Measurements from ENCODE around the gene RAPGEF5.

DNA sequence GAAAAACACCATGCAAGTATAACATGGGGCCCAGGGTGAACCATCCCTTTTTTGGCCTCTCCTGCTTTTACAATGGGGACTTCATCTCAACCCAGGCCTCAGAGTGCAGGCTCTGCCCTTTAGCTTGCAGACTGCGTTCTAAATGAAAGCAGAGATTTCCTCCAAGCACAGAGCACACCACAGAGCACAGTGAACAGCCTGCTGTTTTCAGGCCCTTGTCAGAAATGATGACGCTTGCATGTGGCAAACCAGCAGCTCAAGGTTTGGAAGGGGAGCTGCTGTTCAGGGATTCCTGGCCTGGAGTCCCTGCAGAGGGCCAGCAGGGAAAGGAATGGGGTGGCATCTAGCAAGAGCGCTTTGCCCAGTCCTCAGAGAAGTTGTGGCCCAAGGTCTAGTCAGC is 243.9 kb downstream of the RAPGEF5 start:
- TF ChIP-seq RAD21 (IDR thresholded peaks at IDR 0.05; ENCODE audit: low read depth) (no peak), TCF7L2 (IDR thresholded peaks at IDR 0.05; ENCODE audit: borderline replicate concordance, extremely low read depth, insufficient read depth, insufficient read length) (no peak), POLR2AphosphoS5 (IDR thresholded peaks at IDR 0.05; ENCODE audit: low read depth, low read length) (no peak), EZH2 (IDR thresholded peaks at IDR 0.05) (no peak)
- TF ChIP-seq, protein P1, sequence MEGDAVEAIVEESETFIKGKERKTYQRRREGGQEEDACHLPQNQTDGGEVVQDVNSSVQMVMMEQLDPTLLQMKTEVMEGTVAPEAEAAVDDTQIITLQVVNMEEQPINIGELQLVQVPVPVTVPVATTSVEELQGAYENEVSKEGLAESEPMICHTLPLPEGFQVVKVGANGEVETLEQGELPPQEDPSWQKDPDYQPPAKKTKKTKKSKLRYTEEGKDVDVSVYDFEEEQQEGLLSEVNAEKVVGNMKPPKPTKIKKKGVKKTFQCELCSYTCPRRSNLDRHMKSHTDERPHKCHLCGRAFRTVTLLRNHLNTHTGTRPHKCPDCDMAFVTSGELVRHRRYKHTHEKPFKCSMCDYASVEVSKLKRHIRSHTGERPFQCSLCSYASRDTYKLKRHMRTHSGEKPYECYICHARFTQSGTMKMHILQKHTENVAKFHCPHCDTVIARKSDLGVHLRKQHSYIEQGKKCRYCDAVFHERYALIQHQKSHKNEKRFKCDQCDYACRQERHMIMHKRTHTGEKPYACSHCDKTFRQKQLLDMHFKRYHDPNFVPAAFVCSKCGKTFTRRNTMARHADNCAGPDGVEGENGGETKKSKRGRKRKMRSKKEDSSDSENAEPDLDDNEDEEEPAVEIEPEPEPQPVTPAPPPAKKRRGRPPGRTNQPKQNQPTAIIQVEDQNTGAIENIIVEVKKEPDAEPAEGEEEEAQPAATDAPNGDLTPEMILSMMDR (IDR thresholded peaks at IDR 0.05 in 2 of 3, conservative IDR thresholded peaks at IDR 0.05 in 1 of 3; ENCODE audit: borderline replicate concordance in 1 of 3, insufficient read depth in 1 of 3, low read depth in 2 of 3, low read length in 2 of 3), result no peak
